ENCODE results near the gene KLHDC10.

DNA sequence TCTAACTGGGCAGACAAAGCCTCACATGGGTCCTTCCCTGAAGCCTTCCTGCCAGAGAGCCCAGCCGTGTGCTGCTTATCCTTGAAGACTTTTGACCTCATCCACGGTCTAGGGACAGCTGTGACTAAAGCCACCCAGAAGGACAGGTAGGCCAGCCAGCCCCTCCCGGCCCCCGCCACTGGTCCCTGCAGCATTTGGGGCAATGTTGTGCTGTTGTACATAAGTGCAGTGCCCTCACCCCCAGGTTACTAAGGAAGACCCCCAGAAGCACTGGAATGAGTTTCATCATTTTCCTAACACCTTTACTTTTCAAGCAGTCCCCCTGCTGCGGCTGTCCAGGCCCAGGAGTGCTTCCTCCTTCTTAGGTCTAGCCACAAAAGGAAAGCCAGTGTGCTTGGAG, 91.9 kb downstream of the KLHDC10 start:
- TF ChIP-seq, protein P1, sequence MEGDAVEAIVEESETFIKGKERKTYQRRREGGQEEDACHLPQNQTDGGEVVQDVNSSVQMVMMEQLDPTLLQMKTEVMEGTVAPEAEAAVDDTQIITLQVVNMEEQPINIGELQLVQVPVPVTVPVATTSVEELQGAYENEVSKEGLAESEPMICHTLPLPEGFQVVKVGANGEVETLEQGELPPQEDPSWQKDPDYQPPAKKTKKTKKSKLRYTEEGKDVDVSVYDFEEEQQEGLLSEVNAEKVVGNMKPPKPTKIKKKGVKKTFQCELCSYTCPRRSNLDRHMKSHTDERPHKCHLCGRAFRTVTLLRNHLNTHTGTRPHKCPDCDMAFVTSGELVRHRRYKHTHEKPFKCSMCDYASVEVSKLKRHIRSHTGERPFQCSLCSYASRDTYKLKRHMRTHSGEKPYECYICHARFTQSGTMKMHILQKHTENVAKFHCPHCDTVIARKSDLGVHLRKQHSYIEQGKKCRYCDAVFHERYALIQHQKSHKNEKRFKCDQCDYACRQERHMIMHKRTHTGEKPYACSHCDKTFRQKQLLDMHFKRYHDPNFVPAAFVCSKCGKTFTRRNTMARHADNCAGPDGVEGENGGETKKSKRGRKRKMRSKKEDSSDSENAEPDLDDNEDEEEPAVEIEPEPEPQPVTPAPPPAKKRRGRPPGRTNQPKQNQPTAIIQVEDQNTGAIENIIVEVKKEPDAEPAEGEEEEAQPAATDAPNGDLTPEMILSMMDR (IDR thresholded peaks at IDR 0.05; ENCODE audit: extremely low read depth in 1 of 2, insufficient read depth in 1 of 2, low read depth in 1 of 2, low read length in 2 of 2) = no peak
- TF ChIP-seq POLR2AphosphoS5 (IDR thresholded peaks at IDR 0.05; ENCODE audit: insufficient read depth, low read depth, low read length) (no peak), MYC (IDR thresholded peaks at IDR 0.05; ENCODE audit: low read depth, low read length) (no peak), JUN (IDR thresholded peaks at IDR 0.05; ENCODE audit: borderline replicate concordance, insufficient read depth, insufficient read length, low read depth) (no peak), POLR2A (IDR thresholded peaks at IDR 0.05; ENCODE audit: low read depth, low read length) (no peak), EZH2 (IDR thresholded peaks at IDR 0.05; ENCODE audit: borderline replicate concordance, low read depth, low read length, severe bottlenecking) (no peak)
- TF ChIP-seq, protein P2, sequence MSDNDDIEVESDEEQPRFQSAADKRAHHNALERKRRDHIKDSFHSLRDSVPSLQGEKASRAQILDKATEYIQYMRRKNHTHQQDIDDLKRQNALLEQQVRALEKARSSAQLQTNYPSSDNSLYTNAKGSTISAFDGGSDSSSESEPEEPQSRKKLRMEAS (IDR thresholded peaks at IDR 0.05; ENCODE audit: insufficient read depth, insufficient read length) = no peak

Measured in endothelial cell of umbilical vein (primary cell).